ENCODE measurements around the gene EEPD1.

EEPD1 gene

DNA sequence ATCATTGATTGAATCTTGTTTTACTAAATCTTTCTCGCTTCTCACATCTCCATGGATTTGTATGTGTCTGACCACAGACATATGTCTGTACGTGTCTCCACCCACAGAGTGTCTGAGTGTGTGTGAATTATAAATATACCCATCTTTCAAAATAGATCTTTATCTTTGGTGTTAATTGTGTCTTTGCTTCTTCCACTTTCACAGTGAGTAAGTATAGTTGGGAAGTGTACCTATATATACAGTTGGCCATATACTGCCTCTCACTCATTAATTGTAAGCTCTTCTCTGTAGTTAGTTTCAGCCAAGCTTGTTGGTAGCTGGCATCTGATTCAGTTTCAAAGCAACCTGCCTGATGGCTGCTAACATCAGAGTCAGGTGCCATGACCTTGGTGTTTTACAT is 18.4 kb downstream of the EEPD1 start:
- DNase-seq (ENCODE audit: low read depth): no peak
- TF ChIP-seq, protein P1, sequence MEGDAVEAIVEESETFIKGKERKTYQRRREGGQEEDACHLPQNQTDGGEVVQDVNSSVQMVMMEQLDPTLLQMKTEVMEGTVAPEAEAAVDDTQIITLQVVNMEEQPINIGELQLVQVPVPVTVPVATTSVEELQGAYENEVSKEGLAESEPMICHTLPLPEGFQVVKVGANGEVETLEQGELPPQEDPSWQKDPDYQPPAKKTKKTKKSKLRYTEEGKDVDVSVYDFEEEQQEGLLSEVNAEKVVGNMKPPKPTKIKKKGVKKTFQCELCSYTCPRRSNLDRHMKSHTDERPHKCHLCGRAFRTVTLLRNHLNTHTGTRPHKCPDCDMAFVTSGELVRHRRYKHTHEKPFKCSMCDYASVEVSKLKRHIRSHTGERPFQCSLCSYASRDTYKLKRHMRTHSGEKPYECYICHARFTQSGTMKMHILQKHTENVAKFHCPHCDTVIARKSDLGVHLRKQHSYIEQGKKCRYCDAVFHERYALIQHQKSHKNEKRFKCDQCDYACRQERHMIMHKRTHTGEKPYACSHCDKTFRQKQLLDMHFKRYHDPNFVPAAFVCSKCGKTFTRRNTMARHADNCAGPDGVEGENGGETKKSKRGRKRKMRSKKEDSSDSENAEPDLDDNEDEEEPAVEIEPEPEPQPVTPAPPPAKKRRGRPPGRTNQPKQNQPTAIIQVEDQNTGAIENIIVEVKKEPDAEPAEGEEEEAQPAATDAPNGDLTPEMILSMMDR (conservative IDR thresholded peaks at IDR 0.05; ENCODE audit: low read length): no peak
- no peak overlapping the region for H3K4me3 ChIP-seq (ENCODE audit: low read length)

DNA sequence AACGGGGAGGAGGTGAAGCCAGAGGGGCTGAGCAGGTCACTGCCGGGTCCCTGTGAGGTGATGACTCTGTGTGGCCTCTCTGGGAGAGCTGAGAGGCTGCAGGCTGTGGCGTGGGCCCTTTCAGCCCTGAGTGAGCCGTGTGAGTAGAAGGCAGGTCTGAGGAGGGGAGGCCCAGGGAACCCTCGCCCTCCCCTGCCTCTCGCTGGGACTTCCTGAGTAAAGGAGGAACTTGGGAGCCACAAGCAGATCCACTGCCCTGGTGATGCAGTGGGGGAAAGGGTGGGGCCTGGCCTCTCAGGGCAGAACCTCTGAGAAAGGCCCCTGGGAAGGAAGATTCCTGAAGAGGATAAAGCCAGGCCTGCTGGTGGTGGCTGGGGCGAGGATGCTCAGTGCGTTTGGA is 22.8 kb downstream of the EEPD1 start:
- no peak for DNase-seq (ENCODE audit: low read depth)
- no peak overlapping the region for H3K4me3 ChIP-seq (ENCODE audit: low read length)
- TF ChIP-seq, protein P1 (conservative IDR thresholded peaks at IDR 0.05; ENCODE audit: low read length): no peak

DNA sequence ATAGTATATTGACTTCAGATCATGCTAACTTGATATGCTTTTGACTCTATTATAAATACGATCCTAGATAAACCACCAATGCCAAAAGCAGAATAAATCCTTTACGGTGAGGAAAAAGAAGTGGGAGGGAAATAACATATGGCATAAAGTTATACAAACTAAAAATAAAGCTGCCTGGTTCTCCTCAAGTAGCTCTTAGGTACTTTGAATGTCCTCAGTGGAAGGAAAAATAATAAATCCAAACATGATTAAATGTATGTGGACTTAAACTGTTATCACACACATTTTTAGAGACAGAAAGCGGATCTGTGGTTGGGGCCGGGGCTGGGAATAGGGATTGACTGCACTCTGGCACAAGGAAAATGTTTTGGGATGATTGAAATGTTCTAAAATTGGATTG is 23.6 kb downstream of the EEPD1 start:
- DNase-seq (ENCODE audit: low read depth): no peak
- TF ChIP-seq, protein P1 (conservative IDR thresholded peaks at IDR 0.05; ENCODE audit: low read length): no peak
- no peak overlapping the region for H3K4me3 ChIP-seq (ENCODE audit: low read length)

DNA sequence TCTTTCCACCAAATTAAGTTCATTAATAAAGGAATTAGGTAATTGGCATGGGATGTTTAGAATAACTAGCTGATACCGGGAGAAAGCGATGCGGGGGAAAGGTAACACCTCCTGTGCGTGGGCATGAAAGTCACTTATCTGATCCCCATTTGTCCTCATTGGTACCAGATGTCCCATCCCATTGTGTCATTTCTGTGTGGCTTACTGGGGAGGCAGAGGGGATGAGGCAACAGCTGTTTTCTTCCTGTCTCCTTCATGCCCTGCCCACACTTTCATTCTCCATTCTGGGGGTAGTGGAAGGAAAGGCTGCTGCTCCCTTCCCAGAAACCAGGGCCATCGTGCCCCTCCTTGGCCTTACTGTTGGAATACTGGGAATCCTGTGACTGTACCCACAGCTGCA is 27.1 kb downstream of the EEPD1 start:
- no peak for DNase-seq (ENCODE audit: low read depth)
- H3K4me3 ChIP-seq (ENCODE audit: low read length): no peak overlapping the region
- TF ChIP-seq, protein P1 (conservative IDR thresholded peaks at IDR 0.05; ENCODE audit: low read length): no peak

DNA sequence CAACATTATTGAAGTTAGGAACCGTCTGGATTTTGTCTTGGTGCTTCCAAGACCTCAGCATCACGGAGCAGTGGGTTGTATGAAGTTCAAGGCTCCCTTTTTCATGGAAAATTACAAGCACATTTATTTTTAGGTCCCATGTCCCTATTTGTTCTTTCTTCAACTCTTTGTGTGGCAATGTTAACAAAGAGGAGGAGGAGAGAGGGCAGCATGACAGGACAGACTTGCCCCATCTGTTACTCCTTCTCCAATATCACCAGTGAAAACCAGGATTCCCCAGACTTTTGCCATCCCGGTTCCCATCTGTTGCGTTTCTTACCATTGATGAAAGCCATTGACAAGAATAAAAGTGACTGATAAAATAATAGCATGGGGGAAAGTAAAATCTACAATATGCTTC is 28.6 kb downstream of the EEPD1 start:
- DNase-seq (ENCODE audit: low read depth): no peak
- TF ChIP-seq, protein P1 (conservative IDR thresholded peaks at IDR 0.05; ENCODE audit: low read length): no peak
- no peak overlapping the region for H3K4me3 ChIP-seq (ENCODE audit: low read length)

DNA sequence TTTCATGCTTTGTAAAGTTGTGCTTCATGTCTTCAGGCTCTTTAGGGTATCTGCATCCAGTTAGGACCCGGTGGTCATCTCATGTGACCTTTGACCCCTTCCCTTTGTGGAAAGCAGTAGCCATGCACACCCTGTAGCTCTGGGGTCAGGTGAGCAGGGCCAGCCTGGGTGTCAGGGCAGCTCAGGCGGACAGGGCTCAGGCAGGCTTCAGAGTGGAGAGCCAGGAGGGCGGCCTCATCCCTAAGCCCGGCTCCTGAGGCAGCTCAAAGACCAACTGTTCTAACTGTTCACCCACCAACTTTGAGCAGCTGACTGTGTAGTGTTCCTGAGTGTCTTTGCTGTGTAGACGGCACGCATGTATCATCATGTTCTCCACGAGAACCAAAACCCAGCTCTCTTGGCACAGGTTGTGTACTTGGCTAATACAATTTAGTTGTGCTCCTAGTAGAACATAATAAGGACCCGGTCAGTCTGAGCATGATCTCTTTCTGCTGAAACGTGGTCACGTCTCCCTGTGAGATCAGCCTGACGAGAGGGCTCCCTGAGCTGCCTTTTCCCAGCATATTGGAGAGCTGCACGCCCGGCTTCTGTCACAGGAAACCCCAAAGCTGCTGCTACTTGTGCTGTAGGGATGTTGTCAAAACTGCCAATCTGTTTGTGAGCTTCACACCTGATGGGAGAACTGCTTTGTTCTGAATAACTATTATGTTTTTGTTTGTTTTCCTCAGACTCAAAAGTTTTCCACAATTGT is 30.0 kb downstream of the EEPD1 start:
- TF ChIP-seq, protein P1 (conservative IDR thresholded peaks at IDR 0.05; ENCODE audit: low read length): no peak
- DNase-seq (ENCODE audit: low read depth): no peak
- no peak overlapping the region for H3K4me3 ChIP-seq (ENCODE audit: low read length)

DNA sequence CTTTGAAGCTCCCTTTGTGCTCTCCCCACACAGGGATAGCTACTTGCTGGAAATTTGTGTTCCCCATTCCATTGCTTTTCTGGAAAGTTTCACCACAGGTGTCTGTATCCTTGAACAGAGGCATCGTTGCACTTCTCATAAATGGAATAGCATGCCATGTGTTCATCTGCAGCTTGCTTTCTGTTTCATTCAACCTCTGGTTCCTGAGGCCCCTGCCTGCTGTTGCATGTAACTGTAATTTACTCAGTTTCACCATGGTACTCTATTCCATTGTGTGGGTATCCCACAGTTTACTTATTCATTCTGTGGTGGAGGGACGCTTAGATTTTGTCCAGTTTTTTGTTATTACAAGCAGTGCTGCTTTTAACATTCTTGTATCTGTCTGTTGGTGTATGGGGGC is 32.0 kb downstream of the EEPD1 start:
- no peak for DNase-seq (ENCODE audit: low read depth)
- no peak overlapping the region for H3K4me3 ChIP-seq (ENCODE audit: low read length)
- TF ChIP-seq, protein P1 (conservative IDR thresholded peaks at IDR 0.05; ENCODE audit: low read length): no peak

Data from AG10803 (cell line).